Heart left ventricle (tissue), 16 donors: ENCODE measurements around the gene NFIC. TPM values are rescaled to one million over a fixed set of nuclear protein-coding genes. Genes with fewer than 3 reads are reported as not detected.

Experiments used
- ATAC-seq, 4 donors: fragments of 200-7000 bp; cut with Tn5 transposase; one replicate each; pipeline ENCODE4 v1.9.1; 2020 to 2022; ENCODE audit warnings: moderate library complexity in 4 of 4, mild to moderate bottlenecking in 3 of 4, moderate number of reproducible peaks in 1 of 4
- DNase-seq, 5 donors: peaks; one replicate each; pipeline ENCODE4 v3.0.0-alpha.2; 2020
- H3K27ac ChIP-seq, 12 donors: fragments of 200-600 bp; sonication (generic) in 4 of 12; one replicate each; pipeline versions ENCODE4 v1.5.0 to v1.8.0; 2016 to 2022; ENCODE audit warnings: mild to moderate bottlenecking in 2 of 12
- H3K27me3 ChIP-seq, 9 donors: fragments of 200-600 bp; sonication (generic) in 2 of 9; one replicate each; pipeline versions ENCODE4 v1.5.1 to v1.8.0; 2016 to 2022; ENCODE audit warnings: mild to moderate bottlenecking in 3 of 9
- H3K36me3 ChIP-seq, 9 donors: fragments of 200-600 bp; sonication (generic) in 2 of 9; one replicate each; pipeline versions ENCODE4 v1.5.0 to v1.8.0; 2018 to 2022; ENCODE audit warnings: mild to moderate bottlenecking in 2 of 9
- H3K4me1 ChIP-seq, 12 donors: fragments of 200-600 bp; sonication (generic) in 4 of 12; one replicate each; pipeline versions ENCODE4 v1.5.0 to v1.8.0; 2016 to 2022; ENCODE audit warnings: mild to moderate bottlenecking in 3 of 12
- H3K4me3 ChIP-seq, 12 donors: fragments of 200-600 bp; sonication (generic) in 4 of 12; one replicate each; pipeline versions ENCODE4 v1.5.0 to v1.8.0; 2017 to 2022; ENCODE audit warnings: mild to moderate bottlenecking in 9 of 12, moderate library complexity in 4 of 12
- H3K9me3 ChIP-seq, 12 donors: fragments of 200-600 bp; sonication (generic) in 4 of 12; one replicate each; pipeline versions ENCODE4 v1.5.0 to v1.8.0; 2016 to 2022; ENCODE audit warnings: mild to moderate bottlenecking in 1 of 12
- POLR2A ChIP-seq, 2 donors: fragments of 450-650 bp; IDR thresholded peaks; one replicate each; pipeline ENCODE4 v1.6.1; 2017; ENCODE audit warnings: antibody characterized with exemption in 2 of 2, mild to moderate bottlenecking in 2 of 2, moderate library complexity in 2 of 2
- WGBS, 4 donors: extraction: QIAGEN DNeasy Blood & Tissue Kit in 2 of 4; methylation state at CpG; one replicate each; pipeline versions ENCODE4 v1.1.5 to v1.1.7; 2013 to 2018; 5-methylcytosine and 5-hydroxymethylcytosine counted together
- intact Hi-C, 10 donors: fragments of 100-400 bp; cut with DNase I; formaldehyde crosslinking; loops; one replicate each; pipeline versions ENCODE4 v1.11.1 to v1.14.2; 2022
- polyA plus RNA-seq, 2 donors: library from polyadenylated mRNA; stranded (reverse); fragments of 200-250 nt; gene quantifications; one replicate each; pipeline ENCODE4 v1.2.3, GENCODE V29; 2013
- total RNA-seq, 9 donors: library from RNA; depleted of rRNA in 2 of 9; stranded (reverse); fragments of >200 nt in 2 of 9; fragmentation: NEBNext Ultra II Directional in 3 of 9; extraction: Animal tissue kit (Norgen Biotek cat#: 25700) in 3 of 9; gene quantifications; one replicate each; pipeline versions ENCODE4 v1.1.0 to v1.2.4, GENCODE V29; 2016 to 2023
- TF ChIP-seq, protein P1 (sequence below), 12 donors: fragments of 200-600 bp; sonication (generic) in 4 of 12; IDR thresholded peaks; one replicate each; pipeline versions ENCODE4 v1.5.0 to v1.8.0; 2018 to 2022; ENCODE audit warnings: antibody characterized with exemption in 12 of 12, mild to moderate bottlenecking in 5 of 12
- donor health status: ischemic (EF 13 %, LVEDD 7.1; RV severe dilation, severe dysfunction).
- donor health status: healthy with polysubstance abuse.
- donor health status: DM: no; HTN: yes; CAD: no.
- donor health status: DM: no; HTN: no; CAD: no.
- donor health status: ischemic (EF 25% LVEDD 6.9; RV normal size, moderate dysfunction).
- donor health status: ischemic (EF 25% LVEDD 5.7; RV mildly dilated, moderate dysfunction).
- donor health status: healthy.
- donor health status: DM: yes; HTN: yes; CAD: no.
- donor health status: ischemic (EF 35%, LVEDD 5.7; RV mildly dilated, moderate dysfunction).
- donor health status: nonischemic (EF 11% LVEDD 7.7; RV severe dilation, severe dysfunction).
- donor health status: DM: yes; HTN: yes; CAD: no.
- donor health status: PGD.
- donor health status: ischemic (EF 29% LVEDD 5.4; RV normal size, mild dysfunction).
- donor health status: nonischemic (EF 23%, LVEDD 6.1; RV moderate dilation, normal function).

The NFIC gene
- total and polyA plus RNA-seq, 11 donors: 107 to 267 (median 159) TPM

DNA sequence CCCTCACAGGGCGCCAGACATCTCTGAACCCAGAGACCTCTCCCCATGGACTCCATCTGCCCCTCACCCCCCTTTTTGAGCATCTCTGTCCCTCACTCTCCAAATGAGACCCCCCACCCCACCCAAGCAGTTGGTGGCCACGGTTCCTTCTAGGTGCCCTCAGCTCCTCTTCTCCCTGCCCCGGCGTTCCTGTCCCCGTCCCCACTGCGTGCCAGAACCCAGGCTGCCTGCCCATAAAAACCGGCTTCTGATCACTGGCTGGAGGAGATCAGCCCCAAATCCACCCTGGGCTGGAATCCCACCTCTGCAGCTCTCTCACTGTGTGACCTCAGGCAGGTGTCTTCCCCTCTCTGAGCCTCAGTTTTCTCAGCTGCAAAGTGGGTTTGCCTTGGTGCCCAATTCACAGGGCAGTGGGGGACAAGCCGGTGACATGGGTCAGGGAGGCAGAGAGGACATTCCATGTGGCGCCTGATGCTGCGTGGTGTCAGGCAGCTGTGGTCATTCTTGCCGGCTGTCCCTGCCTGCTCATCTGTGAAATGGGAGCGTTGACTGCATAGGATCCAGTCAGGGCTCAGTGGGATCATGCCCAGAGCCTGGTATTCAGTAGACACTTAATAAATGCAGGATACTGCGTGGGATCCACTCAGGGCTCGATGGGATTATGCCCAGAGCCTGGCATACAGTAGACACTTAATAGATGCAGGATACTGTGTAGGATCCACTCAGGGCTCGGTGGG lies 88.4 kb downstream of the NFIC start:
- intact Hi-C loops: no loop called here
- peak overlapping the region in 2 of 12 donors; percentile 43 to 92 for H3K27ac ChIP-seq
- ATAC-seq (no peak), DNase-seq (no peak)
- WGBS, 4 donors: 94 to 98% (median 97%) methylated on average over 15 of the region's 15 CpGs
- no peak overlapping the region for H3K4me3 ChIP-seq
- no peaks in the 10 kb centered on the region for H3K9me3 ChIP-seq
- H3K27me3 ChIP-seq: no peaks in the 10 kb centered on the region
- H3K4me1 ChIP-seq: peaks cover 4 to 52% (median 39%) of the 10 kb centered on the region in 12 donors
- peaks cover 3 to 72% (median 62%) of the 10 kb centered on the region in 9 donors for H3K36me3 ChIP-seq
- TF ChIP-seq, protein P1, sequence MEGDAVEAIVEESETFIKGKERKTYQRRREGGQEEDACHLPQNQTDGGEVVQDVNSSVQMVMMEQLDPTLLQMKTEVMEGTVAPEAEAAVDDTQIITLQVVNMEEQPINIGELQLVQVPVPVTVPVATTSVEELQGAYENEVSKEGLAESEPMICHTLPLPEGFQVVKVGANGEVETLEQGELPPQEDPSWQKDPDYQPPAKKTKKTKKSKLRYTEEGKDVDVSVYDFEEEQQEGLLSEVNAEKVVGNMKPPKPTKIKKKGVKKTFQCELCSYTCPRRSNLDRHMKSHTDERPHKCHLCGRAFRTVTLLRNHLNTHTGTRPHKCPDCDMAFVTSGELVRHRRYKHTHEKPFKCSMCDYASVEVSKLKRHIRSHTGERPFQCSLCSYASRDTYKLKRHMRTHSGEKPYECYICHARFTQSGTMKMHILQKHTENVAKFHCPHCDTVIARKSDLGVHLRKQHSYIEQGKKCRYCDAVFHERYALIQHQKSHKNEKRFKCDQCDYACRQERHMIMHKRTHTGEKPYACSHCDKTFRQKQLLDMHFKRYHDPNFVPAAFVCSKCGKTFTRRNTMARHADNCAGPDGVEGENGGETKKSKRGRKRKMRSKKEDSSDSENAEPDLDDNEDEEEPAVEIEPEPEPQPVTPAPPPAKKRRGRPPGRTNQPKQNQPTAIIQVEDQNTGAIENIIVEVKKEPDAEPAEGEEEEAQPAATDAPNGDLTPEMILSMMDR (IDR thresholded peaks at IDR 0.05): no peak
- TF ChIP-seq POLR2A (IDR thresholded peaks at IDR 0.05): no peak

- Histone ChIP-seq H3K27me3 (no peaks in the 10 kb centered on the region), H3K4me1 (peaks cover 4 to 56% (median 43%) of the 10 kb centered on the region in 12 donors), H3K9me3 (no peaks in the 10 kb centered on the region), H3K4me3 (no peak overlapping the region), H3K27ac (peak overlapping the region in 2 of 12 donors; percentile 90 to 92), H3K36me3 (peaks cover 3 to 66% (median 55%) of the 10 kb centered on the region in 9 donors)
- TF ChIP-seq, protein P1 (IDR thresholded peaks at IDR 0.05): no peak
- no peak for TF ChIP-seq POLR2A (IDR thresholded peaks at IDR 0.05)
- WGBS, 4 donors: 92 to 97% (median 95%) methylated on average over 7 of the region's 7 CpGs
- DNase-seq: no peak
- no peak for ATAC-seq
- intact Hi-C loops: no loop called here
Observed at GRCh38 chr19:3455393-3455955, 89.1 kb downstream of the NFIC start.

DNA sequence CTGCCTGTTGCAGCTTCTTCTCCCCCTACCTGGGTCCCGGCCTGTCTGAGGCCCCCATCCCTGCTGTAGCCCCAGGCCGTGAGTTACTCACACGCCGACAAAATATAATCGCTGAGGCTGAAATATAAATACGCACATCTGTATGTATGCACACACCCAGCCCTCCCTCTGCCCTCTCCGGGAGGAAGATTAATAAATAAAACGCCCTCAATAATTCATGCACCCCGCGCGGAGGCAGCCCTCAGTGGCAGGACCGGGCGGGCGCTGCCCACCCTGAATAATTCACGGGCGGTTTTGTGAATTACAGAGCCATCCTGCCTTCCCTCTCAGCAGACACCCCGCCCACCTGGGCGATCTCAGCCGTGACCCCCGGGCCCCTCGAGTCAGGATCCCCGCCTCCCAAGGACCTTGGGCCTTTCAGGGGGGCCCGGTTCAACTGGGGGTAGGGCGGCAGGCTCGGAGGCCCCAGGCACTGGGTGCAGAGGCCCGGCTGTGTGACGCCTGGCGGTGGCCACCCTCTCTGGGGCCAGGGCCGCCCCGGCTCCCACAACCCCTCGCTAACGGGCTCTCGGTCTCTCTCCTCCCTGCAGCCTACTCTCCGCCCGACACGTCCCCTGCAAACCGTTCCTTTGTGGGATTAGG lies 89.7 kb downstream of the NFIC start:
- intact Hi-C loops: no loop called here
- DNase-seq: peak in 1 of 5 donors; percentile 55
- no peaks in the 10 kb centered on the region for H3K27me3 ChIP-seq
- peak overlapping the region in 4 of 12 donors; percentile 60 to 92 (median 86) for H3K27ac ChIP-seq
- WGBS, 4 donors: 88 to 92% (median 90%) methylated on average over 29 to 37 of the region's 37 CpGs
- H3K4me1 ChIP-seq: peaks cover 4 to 50% (median 40%) of the 10 kb centered on the region in 12 donors
- no peak for TF ChIP-seq POLR2A (IDR thresholded peaks at IDR 0.05)
- TF ChIP-seq, protein P1 (IDR thresholded peaks at IDR 0.05): no peak
- ATAC-seq: no peak
- H3K36me3 ChIP-seq: peaks cover 3 to 64% (median 53%) of the 10 kb centered on the region in 9 donors
- H3K4me3 ChIP-seq: no peak overlapping the region
- H3K9me3 ChIP-seq: no peaks in the 10 kb centered on the region
